CD8-positive, alpha-beta memory T cell (primary cell): ENCODE results near the gene REXO1. TPM values are rescaled to one million over a fixed set of nuclear protein-coding genes. Genes with fewer than 3 reads are reported as not detected.

Experiments used
- CTCF ChIA-PET: fragments of 350-600 bp; sonication (Branson Sonifier 250); formaldehyde crosslinking; loops from one replicate; lab custom pipeline; 2021; ENCODE audit warnings: antibody characterized with exemption; lab: Charles Lee
- POLR2A ChIA-PET: fragments of 350-600 bp; sonication (Branson Sonifier 250); formaldehyde crosslinking; loops from one replicate; lab custom pipeline; 2021; ENCODE audit warnings: antibody characterized with exemption; lab: Charles Lee
- DNase-seq, 5 donors: peaks; one replicate each; pipeline versions ENCODE4 v3.0.0 to v3.0.0-alpha.2; 2020 to 2022; ENCODE audit warnings: mixed read lengths in 1 of 5
- H3K27ac ChIP-seq: one replicate; pipeline ENCODE4 v1.7.0; 2013; ENCODE audit warnings: low read depth, mild to moderate bottlenecking, low read length, moderate library complexity
- H3K27me3 ChIP-seq: 2 replicates; pipeline ENCODE4 v1.7.0; 2013; ENCODE audit warnings: low read length, mild to moderate bottlenecking; ENCODE audit not compliant: insufficient read depth, poor library complexity, severe bottlenecking
- H3K36me3 ChIP-seq: 2 replicates; pipeline ENCODE4 v1.7.0; 2013; ENCODE audit warnings: mild to moderate bottlenecking, low read length, moderate library complexity; ENCODE audit not compliant: insufficient read depth
- H3K4me1 ChIP-seq: 2 replicates; pipeline ENCODE4 v1.7.0; 2013; ENCODE audit warnings: mild to moderate bottlenecking, low read length, moderate library complexity; ENCODE audit not compliant: insufficient read depth
- H3K4me3 ChIP-seq: 2 replicates; pipeline ENCODE4 v1.7.0; 2013; ENCODE audit warnings: mild to moderate bottlenecking, low read length
- H3K9me3 ChIP-seq: 2 replicates; pipeline ENCODE4 v1.7.0; 2013; ENCODE audit warnings: mild to moderate bottlenecking, low read length
- H3K27ac Mint-ChIP-seq, 8 donors: one replicate each; pipeline ENCODE4 v1.8.0; 2020 to 2021; ENCODE audit warnings: mixed read lengths in 8 of 8, mild to moderate bottlenecking in 6 of 8, inconsistent platforms in 3 of 8, moderate library complexity in 3 of 8
- H3K27me3 Mint-ChIP-seq, 2 donors: one replicate each; pipeline ENCODE4 v1.8.0; 2020 to 2021; ENCODE audit warnings: mixed read lengths in 2 of 2, mild to moderate bottlenecking in 1 of 2, moderate library complexity in 1 of 2
- H3K36me3 Mint-ChIP-seq, 3 donors: one replicate each; pipeline ENCODE4 v1.8.0; 2020 to 2021; ENCODE audit warnings: mixed read lengths in 3 of 3, inconsistent platforms in 1 of 3, mild to moderate bottlenecking in 1 of 3
- H3K4me1 Mint-ChIP-seq, 3 donors: one replicate each; pipeline ENCODE4 v1.8.0; 2020 to 2021; ENCODE audit warnings: mixed read lengths in 3 of 3, inconsistent platforms in 1 of 3, mild to moderate bottlenecking in 1 of 3
- H3K4me3 Mint-ChIP-seq, 7 donors: one replicate each; pipeline ENCODE4 v1.8.0; 2020 to 2021; ENCODE audit warnings: mixed read lengths in 7 of 7, mild to moderate bottlenecking in 6 of 7, moderate library complexity in 4 of 7, inconsistent platforms in 2 of 7
- H3K9me3 Mint-ChIP-seq, 5 donors: one replicate each; pipeline ENCODE4 v1.8.0; 2020 to 2022; ENCODE audit warnings: mixed read lengths in 5 of 5, mild to moderate bottlenecking in 3 of 5, moderate library complexity in 2 of 5, inconsistent platforms in 1 of 5
- polyA plus RNA-seq: library from polyadenylated mRNA; unstranded; fragments of 300-500 nt; fragmentation: Illumina TruSeq; gene quantifications from one replicate; pipeline ENCODE4 v1.2.3, GENCODE V29; 2021
- total RNA-seq, 2 experiments: library from RNA; stranded (reverse); gene quantifications; one replicate each; pipeline ENCODE4 v1.2.3, GENCODE V29; 2021

Gene REXO1
- total and polyA plus RNA-seq, 3 experiments from 2014 or later, result 8.7 to 63.7 (median 61.0) TPM

- Histone ChIP-seq H3K4me1 (peaks cover 9% of the 10 kb centered on the region), H3K27ac (peak overlapping the region; percentile 51), H3K4me3 (no peak overlapping the region), H3K9me3 (no peaks in the 10 kb centered on the region), H3K27me3 (no peaks in the 10 kb centered on the region), H3K36me3 (peaks cover 3% of the 10 kb centered on the region)
- H3K36me3 Mint-ChIP-seq, result peaks cover 2 to 55% (median 4%) of the 10 kb centered on the region in 3 donors
- H3K27me3 Mint-ChIP-seq, result peaks cover 0 to 2% of the 10 kb centered on the region in 2 donors
- peak; percentile 59 to 84 (median 70) for DNase-seq
- no peak overlapping the region for H3K4me3 Mint-ChIP-seq
- no peaks in the 10 kb centered on the region for H3K9me3 Mint-ChIP-seq
- H3K4me1 Mint-ChIP-seq, result peaks cover 0 to 11% (median 4%) of the 10 kb centered on the region in 3 donors
- H3K27ac Mint-ChIP-seq, result no peak overlapping the region
- POLR2A ChIA-PET, result no interaction called here
- CTCF ChIA-PET, result interaction anchor here (0.6 to 4.7 kb wide), 34 partner anchors 9 to 320 kb away, joined by 3 to 36 read pairs (median 4); partner anchors contain the start of gene UQCR11
Measured at GRCh38 chr19:1825909-1826556, 22.2 kb downstream of the REXO1 start.

- Mint-ChIP-seq H3K36me3 (peaks cover 3 to 55% (median 8%) of the 10 kb centered on the region in 3 donors), H3K27me3 (no peaks in the 10 kb centered on the region), H3K4me3 (peak overlapping the region in 1 of 7 donors; percentile 9), H3K4me1 (peaks cover 0 to 5% (median 4%) of the 10 kb centered on the region in 3 donors), H3K9me3 (no peaks in the 10 kb centered on the region), H3K27ac (no peak overlapping the region)
- Histone ChIP-seq H3K27me3 (no peaks in the 10 kb centered on the region), H3K9me3 (no peaks in the 10 kb centered on the region), H3K4me1 (peaks cover 9% of the 10 kb centered on the region), H3K4me3 (no peak overlapping the region), H3K36me3 (peaks cover 9% of the 10 kb centered on the region), H3K27ac (no peak overlapping the region)
- no peak for DNase-seq
- ChIA-PET POLR2A (no interaction called here), CTCF (interaction anchor here (1.1 to 4.7 kb wide), 3 partner anchors 14 to 30 kb away, joined by 3 to 28 read pairs (median 6); no protein-coding TSS in a partner anchor)
Measured at GRCh38 chr19:1824252-1824622, 24.0 kb downstream of the REXO1 start.

- POLR2A ChIA-PET, result no interaction called here
- no peaks in the 10 kb centered on the region for H3K9me3 Mint-ChIP-seq
- no peak overlapping the region for H3K27ac Mint-ChIP-seq
- H3K4me1 ChIP-seq, result peaks cover 9% of the 10 kb centered on the region
- H3K27me3 Mint-ChIP-seq, result no peaks in the 10 kb centered on the region
- peaks cover 3 to 54% (median 8%) of the 10 kb centered on the region in 3 donors for H3K36me3 Mint-ChIP-seq
- H3K4me1 Mint-ChIP-seq, result peaks cover 0 to 5% (median 4%) of the 10 kb centered on the region in 3 donors
- H3K27me3 ChIP-seq, result no peaks in the 10 kb centered on the region
- peaks cover 9% of the 10 kb centered on the region for H3K36me3 ChIP-seq
- no peak for DNase-seq
- no peak overlapping the region for H3K4me3 ChIP-seq
- no peak overlapping the region for H3K27ac ChIP-seq
- H3K4me3 Mint-ChIP-seq, result peak overlapping the region in 1 of 7 donors; percentile 61
- CTCF ChIA-PET, result interaction anchor here (1.1 to 4.7 kb wide), 3 partner anchors 15 to 29 kb away, joined by 3 to 28 read pairs (median 6); no protein-coding TSS in a partner anchor
- H3K9me3 ChIP-seq, result no peaks in the 10 kb centered on the region
Measured at GRCh38 chr19:1823539-1824251, 24.6 kb downstream of the REXO1 start.

- Histone ChIP-seq H3K9me3 (no peaks in the 10 kb centered on the region), H3K27ac (no peak overlapping the region), H3K36me3 (peaks cover 13% of the 10 kb centered on the region), H3K4me1 (peaks cover 9% of the 10 kb centered on the region), H3K4me3 (no peak overlapping the region), H3K27me3 (no peaks in the 10 kb centered on the region)
- ChIA-PET CTCF (interaction anchor here (1.5 kb wide), 1 partner anchor 15 kb away, joined by 6 read pairs; no protein-coding TSS in a partner anchor), POLR2A (no interaction called here)
- no peak for DNase-seq
- peaks cover 3 to 57% (median 8%) of the 10 kb centered on the region in 3 donors for H3K36me3 Mint-ChIP-seq
- H3K4me1 Mint-ChIP-seq, result peaks cover 0 to 5% (median 4%) of the 10 kb centered on the region in 3 donors
- H3K9me3 Mint-ChIP-seq, result no peaks in the 10 kb centered on the region
- no peak overlapping the region for H3K4me3 Mint-ChIP-seq
- H3K27me3 Mint-ChIP-seq, result no peaks in the 10 kb centered on the region
- H3K27ac Mint-ChIP-seq, result no peak overlapping the region
Measured at GRCh38 chr19:1823020-1823419, 25.3 kb downstream of the REXO1 start.

GRCh38 chr19:1822210-1822609 lies 26.1 kb downstream of the REXO1 start:
- Mint-ChIP-seq H3K27me3 (no peaks in the 10 kb centered on the region), H3K36me3 (peaks cover 3 to 65% (median 8%) of the 10 kb centered on the region in 3 donors), H3K4me1 (peaks cover 0 to 5% (median 4%) of the 10 kb centered on the region in 3 donors), H3K9me3 (no peaks in the 10 kb centered on the region), H3K4me3 (no peak overlapping the region), H3K27ac (no peak overlapping the region)
- Histone ChIP-seq H3K27me3 (no peaks in the 10 kb centered on the region), H3K4me3 (no peak overlapping the region), H3K27ac (no peak overlapping the region), H3K9me3 (no peaks in the 10 kb centered on the region), H3K4me1 (peaks cover 9% of the 10 kb centered on the region), H3K36me3 (peaks cover 18% of the 10 kb centered on the region)
- CTCF ChIA-PET, result no interaction called here
- DNase-seq, result no peak
- POLR2A ChIA-PET, result no interaction called here

GRCh38 chr19:1819341-1820255 lies 28.7 kb downstream of the REXO1 start:
- Mint-ChIP-seq H3K4me3 (no peak overlapping the region), H3K9me3 (no peaks in the 10 kb centered on the region), H3K4me1 (no peaks in the 10 kb centered on the region), H3K27me3 (no peaks in the 10 kb centered on the region), H3K36me3 (peaks cover 3 to 77% (median 4%) of the 10 kb centered on the region in 3 donors), H3K27ac (no peak overlapping the region)
- no peaks in the 10 kb centered on the region for H3K9me3 ChIP-seq
- no peak for DNase-seq
- H3K27me3 ChIP-seq, result no peaks in the 10 kb centered on the region
- H3K4me1 ChIP-seq, result no peaks in the 10 kb centered on the region
- H3K36me3 ChIP-seq, result peaks cover 15% of the 10 kb centered on the region
- H3K4me3 ChIP-seq, result no peak overlapping the region
- CTCF ChIA-PET, result no interaction called here
- H3K27ac ChIP-seq, result no peak overlapping the region
- POLR2A ChIA-PET, result no interaction called here

GRCh38 chr19:1818549-1819195 lies 29.6 kb downstream of the REXO1 start:
- H3K4me3 ChIP-seq, result no peak overlapping the region
- Mint-ChIP-seq H3K36me3 (peaks cover 3 to 70% (median 4%) of the 10 kb centered on the region in 3 donors), H3K27me3 (no peaks in the 10 kb centered on the region), H3K4me3 (no peak overlapping the region), H3K9me3 (no peaks in the 10 kb centered on the region), H3K4me1 (peaks cover 0 to 2% (median 0%) of the 10 kb centered on the region in 3 donors), H3K27ac (no peak overlapping the region)
- CTCF ChIA-PET, result no interaction called here
- H3K27ac ChIP-seq, result no peak overlapping the region
- POLR2A ChIA-PET, result interaction anchor here (0.6 kb wide), 1 partner anchor 160 kb away, joined by 9 read pairs; no protein-coding TSS in a partner anchor
- H3K4me1 ChIP-seq, result no peaks in the 10 kb centered on the region
- H3K36me3 ChIP-seq, result peaks cover 15% of the 10 kb centered on the region
- no peaks in the 10 kb centered on the region for H3K27me3 ChIP-seq
- DNase-seq, result no peak
- no peaks in the 10 kb centered on the region for H3K9me3 ChIP-seq
